DMS153 treated with DMSO at 0.1 percent for 48 hours (cell line): ENCODE data around the gene CFAP97D2.
A peak's percentile ranks its signal among the peaks of the same experiment; 100 is the strongest.
"Not testable (repeated sequence)": the region's sequence is repeated elsewhere in the genome, so short reads cannot be mapped to it uniquely, and the experiment has no call there.

Experiments
- DNase-seq: peaks from one replicate; lab custom pipeline; 2025; ENCODE audit not compliant: unreplicated experiment; lab: John Stamatoyannopoulos, UW

Gene CFAP97D2

DNA sequence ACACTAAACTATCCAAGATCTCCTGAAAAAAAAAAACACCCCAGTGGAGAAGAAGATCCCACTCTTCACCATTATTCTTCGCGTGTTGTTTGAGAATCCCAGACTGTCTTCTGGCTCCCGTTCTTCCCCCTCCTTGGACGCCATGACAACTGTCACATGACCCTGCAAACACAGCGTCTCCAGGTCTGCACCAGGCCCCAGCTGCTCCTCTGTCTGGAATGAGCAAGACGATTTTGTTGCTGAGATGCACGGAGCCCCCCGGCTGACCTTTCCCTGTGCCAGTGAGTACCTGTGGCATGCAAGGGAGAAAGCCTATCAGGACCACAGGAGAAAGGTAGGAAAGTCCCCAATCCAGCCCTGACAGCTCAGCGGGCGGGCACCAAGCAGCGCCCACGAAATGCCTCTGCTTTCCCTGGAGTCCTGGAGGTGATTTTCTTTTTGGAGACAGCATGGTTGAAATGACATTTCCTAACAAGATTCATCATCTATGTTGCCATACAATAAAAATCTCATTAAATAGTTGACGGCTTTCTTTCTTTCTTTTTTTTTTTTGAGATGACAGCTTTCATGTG, at the start of gene CFAP97D2:
Gene CFAP97D2 (plus strand): TSS at position 171 of the 572 bp plus-strand sequence. CDS start 74 bp downstream, at position 245.
- no peak for DNase-seq

- no peak for DNase-seq
Measured at GRCh38 chr13:114129649-114130062, 49.4 kb upstream of the CFAP97D2 start.

DNA sequence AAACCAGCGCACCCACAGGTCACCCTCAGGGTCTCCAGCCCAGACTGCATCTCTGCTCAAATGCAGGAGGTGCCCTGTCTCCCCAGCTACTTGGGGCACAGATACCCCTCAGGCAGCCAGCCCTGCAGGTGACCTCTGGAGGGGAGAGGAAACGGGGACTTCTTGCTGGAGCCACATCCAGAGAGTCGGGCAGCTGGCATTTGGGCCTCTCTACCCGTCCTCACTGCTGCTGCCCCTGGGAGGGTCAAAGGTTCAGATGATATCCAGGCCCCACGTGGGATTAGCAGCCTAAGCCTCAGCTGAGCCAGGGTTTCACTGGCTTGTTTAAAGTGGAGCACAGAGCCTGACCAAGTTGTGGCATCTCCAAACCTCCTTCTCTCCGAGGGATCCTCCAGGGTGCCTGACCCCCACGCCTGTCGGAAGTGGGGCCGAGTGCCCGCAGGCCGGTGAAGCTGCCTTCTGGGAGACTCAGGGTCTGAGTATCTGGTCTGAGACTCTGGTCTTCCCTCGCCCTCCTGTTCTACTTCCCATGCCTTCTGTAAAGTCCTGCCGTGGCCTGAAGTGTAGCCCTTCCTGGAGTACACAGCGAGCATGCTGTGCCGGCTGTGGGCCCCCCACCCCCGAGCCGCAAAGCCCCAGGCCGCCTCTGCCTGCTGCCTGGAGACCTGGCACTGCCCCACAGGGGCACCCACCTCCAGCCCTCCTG, 48.8 kb upstream of the CFAP97D2 start:
- DNase-seq: no peak

DNA sequence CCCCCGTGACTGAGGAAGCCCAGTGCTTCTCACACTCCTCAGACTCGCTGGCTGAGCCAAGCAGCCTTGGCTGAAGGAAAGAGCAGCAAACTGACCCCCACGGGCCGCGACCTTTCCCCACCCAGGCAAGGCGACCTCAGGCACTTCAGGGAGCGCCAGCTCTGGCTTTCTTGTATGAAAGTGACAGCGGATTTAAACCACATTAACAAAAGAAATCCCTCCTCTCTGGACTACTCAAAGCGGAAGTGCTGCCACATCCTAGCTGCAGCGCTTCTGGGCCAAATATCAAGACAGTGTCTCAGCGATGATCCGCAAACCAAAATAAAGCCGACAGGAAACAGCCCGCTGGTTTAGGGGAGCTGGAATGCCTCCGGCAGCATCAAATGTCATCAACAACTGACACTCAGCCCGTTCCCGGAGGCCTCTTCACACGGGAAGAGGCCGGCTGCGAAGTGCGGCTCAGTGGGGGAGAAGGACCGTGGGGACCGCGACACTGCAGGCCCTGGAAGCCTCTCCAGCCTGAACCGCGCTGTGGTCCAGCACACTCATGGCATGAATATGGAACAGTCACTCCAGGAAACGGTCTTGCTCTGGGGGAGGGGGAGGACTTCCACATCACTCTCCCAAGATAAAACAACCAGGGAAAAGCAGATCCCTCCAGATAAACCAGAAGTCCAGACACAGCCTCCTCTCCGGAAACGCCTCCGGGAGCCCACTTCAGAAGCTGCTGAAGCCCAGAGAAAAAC, 48.0 kb upstream of the CFAP97D2 start:
- no peak for DNase-seq

DNA sequence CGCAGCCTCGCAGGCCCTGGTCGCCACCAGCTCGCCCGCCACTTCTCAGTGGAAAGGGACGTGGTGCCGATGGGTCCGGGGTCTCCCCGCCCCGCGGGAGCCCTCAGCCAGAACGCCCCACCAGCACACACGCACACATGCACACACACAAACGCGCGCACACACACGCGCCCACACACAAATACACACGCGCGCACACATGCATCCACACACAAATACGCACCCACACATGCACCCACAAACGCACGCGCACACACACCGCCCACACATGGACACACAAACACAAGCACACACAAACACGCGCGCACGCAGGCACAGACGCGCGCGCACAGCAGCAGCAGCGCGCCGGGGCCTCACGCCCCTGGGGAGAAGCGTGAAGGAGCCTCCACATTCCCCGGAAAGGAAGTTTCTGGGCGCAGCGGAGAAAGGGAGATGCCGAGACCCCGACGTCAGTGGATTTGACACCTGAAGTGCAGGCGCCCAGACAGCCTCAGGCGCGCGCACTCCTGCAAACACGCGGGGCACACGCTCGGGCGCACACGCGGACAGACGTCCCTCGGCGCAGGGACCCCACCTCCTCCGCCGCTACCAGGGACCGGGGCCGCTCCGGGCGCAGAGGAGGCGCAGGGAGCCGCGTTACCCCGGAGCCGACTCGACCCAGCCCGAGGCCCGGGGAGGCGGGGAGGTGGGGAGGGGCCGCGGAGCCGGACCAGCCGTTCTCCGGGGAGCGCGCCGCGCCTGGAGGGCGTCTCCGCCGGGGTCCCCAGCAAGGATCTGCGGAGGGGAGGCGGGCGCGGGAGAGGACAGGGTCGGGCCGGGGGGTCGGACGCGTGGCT, 47.3 kb upstream of the CFAP97D2 start:
- DNase-seq: no peak

DNA sequence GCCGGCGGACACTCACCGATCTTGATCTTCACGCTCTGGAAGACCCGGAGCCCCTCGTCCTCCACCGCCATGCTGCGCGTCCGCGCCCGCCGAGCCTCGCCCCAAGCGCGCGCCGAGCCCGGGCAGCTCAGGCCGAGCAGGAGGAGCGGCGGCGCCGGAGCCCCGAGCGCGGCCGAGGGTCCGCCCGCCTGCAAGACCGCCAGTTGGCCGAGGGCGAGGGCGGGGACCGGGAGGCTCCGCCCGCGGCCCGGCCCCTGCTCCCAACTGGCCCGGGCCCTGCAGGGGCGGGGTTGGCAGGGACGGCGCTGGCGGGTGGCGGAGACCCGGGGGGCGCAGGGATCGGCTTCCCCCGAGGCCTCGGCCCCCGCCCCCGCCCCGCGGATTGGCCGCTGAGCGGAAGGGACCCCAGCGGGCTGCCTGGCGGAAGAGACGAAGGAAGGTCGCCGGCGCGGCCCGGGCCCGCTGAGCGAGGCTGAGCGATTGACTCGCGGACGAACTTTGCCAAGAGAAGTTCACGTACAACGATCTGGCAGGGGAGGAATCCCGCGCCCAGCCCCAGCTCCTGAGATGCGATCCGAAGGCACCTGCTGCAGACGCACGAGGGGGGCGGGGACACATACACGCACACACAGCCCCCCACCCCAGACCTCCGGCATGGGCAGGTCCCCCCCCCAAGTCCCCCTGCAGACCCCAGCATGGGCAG, 46.5 kb upstream of the CFAP97D2 start, which contains the start of gene RASA3:
Gene RASA3 (minus strand): TSS at position 205 of the 703 bp plus-strand sequence. CDS start 134 bp downstream, at position 71.
- DNase-seq: peak; percentile 53

DNA sequence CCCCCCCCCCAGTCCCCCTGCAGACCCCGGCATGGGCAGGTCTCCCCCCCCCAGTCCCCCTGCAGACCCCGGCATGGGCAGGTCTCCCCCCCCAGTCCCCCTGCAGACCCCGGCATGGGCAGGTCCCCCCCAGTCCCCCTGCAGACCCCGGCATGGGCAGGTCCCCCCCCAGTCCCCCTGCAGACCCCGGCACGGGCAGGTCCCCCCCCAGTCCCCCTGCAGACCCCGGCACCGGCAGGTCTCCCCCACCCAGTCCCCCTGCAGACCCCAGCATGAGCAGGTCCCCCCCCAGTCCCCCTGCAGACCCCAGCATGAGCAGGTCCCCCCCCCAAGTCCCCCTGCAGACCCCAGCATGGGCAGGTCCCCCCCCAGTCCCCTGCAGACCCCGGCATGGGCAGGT, 45.9 kb upstream of the CFAP97D2 start:
- DNase-seq: not testable (repeated sequence)

GRCh38 chr13:114133552-114133951, 45.5 kb upstream of the CFAP97D2 start:
- not testable (repeated sequence) for DNase-seq

DNA sequence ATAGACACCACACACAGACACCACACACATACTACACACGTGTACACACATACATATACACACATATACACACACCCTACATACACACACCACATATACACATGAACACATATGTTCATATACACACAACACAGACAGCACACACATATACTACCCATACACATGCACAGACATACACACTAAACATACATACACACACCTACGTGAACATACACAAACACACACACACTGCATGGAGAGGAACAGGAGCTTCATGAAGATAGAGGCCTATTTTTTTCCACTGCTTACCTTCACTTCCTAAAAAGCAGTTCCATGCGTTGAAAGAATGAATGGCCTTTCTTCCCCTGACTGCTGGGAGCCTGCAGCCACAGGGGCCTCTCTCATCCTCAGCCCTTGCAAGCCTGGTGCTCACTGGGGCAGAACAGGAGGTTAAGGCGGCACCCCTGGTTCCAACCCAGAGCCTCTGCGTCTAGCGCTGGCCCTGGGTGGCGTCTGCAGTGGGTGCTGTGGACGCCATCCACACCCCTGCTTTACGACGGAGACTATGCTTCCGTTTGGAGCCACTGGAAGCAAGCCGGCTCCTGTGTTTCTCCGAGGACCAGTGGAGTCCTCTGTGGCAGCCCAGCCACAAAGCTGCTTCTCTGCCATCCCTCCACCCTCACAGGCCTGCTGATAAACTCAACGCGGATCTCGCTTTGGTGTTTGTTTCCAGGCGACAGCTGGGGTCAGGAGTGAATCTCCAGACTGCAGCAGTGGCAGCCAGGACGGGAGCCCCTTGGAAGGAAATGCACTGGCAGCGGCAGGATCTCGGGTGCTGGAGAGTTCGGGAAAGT, 44.7 kb upstream of the CFAP97D2 start:
- DNase-seq: peak; percentile 29

DNA sequence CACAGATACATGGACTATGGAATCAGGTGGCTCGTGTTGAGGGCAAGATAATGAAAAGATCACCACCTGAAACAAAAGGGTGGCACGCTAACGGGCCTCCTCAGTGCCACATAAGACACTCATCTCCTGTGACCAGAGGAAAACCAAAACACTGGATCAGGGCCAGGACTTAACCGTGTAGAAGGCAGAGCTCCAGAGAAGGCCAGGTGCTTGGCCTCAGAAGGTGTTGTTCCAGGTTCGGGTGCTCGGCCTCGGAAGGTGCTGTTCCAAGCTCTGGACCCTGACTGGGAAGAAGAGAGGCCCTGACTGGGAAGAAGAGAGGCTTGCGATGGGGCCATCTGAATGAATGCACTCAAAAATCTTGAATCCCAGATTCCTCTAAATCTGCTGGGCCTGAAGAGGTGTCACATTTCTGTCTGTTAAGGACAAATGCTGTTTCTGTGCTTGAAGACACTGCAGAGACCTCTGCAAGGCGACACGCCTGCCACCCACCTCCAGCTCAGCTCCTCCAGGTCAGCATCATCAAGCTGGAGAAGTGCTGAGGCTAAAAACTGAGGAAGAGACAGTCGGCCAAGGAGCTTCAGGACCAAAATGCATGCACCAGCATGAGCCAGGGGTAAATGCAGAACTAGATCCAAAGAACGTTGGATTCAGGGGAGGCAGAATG, 44.0 kb upstream of the CFAP97D2 start:
- no peak for DNase-seq

- no peak for DNase-seq
Measured at GRCh38 chr13:114135731-114136171, 43.3 kb upstream of the CFAP97D2 start.

DNA sequence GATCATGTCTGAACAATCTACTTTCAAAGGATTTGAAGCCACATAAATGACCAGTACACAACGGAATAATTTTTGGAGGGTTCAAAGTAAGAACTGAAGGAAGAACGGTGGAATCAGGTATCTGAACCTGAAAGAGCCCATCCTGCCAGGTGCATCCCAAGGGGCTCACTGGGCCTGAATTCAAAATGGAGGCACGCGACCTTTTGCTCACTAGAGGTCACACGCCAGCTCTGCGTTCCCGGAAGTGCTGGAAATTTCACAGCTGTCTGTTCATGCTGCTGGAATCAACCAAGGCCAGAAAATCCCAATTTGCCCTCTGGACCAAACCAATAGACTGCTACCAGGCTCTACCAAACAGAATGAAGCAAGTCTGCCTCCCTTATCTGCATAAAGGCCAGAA, 42.5 kb upstream of the CFAP97D2 start:
- no peak for DNase-seq

- DNase-seq: no peak
Measured at GRCh38 chr13:114140131-114140905, 38.7 kb upstream of the CFAP97D2 start.

GRCh38 chr13:114140906-114141250, 38.2 kb upstream of the CFAP97D2 start:
- no peak for DNase-seq

DNA sequence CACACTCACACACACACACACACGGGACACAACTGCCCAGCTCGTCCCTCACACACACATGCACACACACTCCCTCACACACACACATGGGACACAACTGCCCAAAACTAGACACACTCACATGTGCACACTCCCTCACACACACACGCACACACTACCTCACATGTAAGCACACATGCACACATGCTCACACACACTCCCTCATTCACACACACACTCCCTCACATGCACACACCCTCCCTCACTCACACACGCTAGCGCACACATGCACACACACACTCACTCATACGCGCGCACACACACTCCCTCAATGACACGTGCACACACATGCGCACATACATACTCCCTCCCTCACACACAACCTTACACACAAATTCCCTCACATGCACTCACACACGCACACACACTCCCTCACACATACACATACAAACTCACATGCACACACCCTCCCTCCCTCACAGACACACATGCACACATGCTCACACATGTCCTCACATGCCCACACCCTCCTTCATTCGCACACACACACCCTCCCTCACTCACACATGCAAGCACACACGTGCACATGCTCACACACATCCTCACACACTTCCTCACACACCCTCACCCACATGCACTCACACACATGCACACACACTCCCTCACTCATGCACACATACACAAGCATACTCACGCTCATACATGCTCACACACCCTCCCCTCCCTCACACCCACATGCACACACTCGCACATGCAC, 37.6 kb upstream of the CFAP97D2 start:
- DNase-seq: no peak

- DNase-seq: no peak
Measured at GRCh38 chr13:114142137-114142550, 36.9 kb upstream of the CFAP97D2 start.

- DNase-seq: peak; percentile 89
Measured at GRCh38 chr13:114142640-114143490, 36.2 kb upstream of the CFAP97D2 start.
